Panc1 (cell line): ENCODE data around the gene CCDC34.

Experiments used
- CTCF ChIP-seq: fragments of 450-650 bp; IDR thresholded peaks from 2 replicates; pipeline ENCODE4 v1.5.1; 2017; ENCODE audit warnings: mild to moderate bottlenecking
- TCF7L2 ChIP-seq: IDR thresholded peaks from 2 replicates; pipeline ENCODE4 v1.6.1; 2011; ENCODE audit warnings: mild to moderate bottlenecking, low read depth, low read length, inconsistent platforms
- TF ChIP-seq, protein P1 (sequence below), 2 experiments: IDR thresholded peaks; 2 replicates each; pipeline ENCODE4 v1.6.1; 2011 to 2012; ENCODE audit warnings: low read depth in 2 of 2, control low read depth in 1 of 2, low read length in 1 of 2, mild to moderate bottlenecking in 1 of 2, moderate library complexity in 1 of 2; ENCODE audit not compliant: insufficient read depth in 1 of 2

GRCh38 chr11:27358296-27358695 lies 4.7 kb downstream of the CCDC34 start:
- no peak for TF ChIP-seq CTCF
- TF ChIP-seq, protein P1, sequence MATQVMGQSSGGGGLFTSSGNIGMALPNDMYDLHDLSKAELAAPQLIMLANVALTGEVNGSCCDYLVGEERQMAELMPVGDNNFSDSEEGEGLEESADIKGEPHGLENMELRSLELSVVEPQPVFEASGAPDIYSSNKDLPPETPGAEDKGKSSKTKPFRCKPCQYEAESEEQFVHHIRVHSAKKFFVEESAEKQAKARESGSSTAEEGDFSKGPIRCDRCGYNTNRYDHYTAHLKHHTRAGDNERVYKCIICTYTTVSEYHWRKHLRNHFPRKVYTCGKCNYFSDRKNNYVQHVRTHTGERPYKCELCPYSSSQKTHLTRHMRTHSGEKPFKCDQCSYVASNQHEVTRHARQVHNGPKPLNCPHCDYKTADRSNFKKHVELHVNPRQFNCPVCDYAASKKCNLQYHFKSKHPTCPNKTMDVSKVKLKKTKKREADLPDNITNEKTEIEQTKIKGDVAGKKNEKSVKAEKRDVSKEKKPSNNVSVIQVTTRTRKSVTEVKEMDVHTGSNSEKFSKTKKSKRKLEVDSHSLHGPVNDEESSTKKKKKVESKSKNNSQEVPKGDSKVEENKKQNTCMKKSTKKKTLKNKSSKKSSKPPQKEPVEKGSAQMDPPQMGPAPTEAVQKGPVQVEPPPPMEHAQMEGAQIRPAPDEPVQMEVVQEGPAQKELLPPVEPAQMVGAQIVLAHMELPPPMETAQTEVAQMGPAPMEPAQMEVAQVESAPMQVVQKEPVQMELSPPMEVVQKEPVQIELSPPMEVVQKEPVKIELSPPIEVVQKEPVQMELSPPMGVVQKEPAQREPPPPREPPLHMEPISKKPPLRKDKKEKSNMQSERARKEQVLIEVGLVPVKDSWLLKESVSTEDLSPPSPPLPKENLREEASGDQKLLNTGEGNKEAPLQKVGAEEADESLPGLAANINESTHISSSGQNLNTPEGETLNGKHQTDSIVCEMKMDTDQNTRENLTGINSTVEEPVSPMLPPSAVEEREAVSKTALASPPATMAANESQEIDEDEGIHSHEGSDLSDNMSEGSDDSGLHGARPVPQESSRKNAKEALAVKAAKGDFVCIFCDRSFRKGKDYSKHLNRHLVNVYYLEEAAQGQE (IDR thresholded peaks at IDR 0.05; ENCODE audit: insufficient read depth in 1 of 2, low read depth in 2 of 2, low read length in 1 of 2): no peak
- TF ChIP-seq TCF7L2: no peak
